ENCODE data around the gene APOBEC3G.

GRCh38 chr22:39094717-39095389 is 17.8 kb downstream of the APOBEC3G start:
- TF ChIP-seq POLR2AphosphoS5 (IDR thresholded peaks at IDR 0.05), result no peak
- no peak for TF ChIP-seq CTCF (IDR thresholded peaks at IDR 0.05)
- no peak for TF ChIP-seq POLR2A (IDR thresholded peaks at IDR 0.05; ENCODE audit: low read depth)
- no peak for TF ChIP-seq EP300 (IDR thresholded peaks at IDR 0.05)

All from esophagus muscularis mucosa (tissue), 4 donors.